Right renal cortex interstitium (tissue), 3 donors: ENCODE results near the gene UGT1A10. TPM values are rescaled to one million over a fixed set of nuclear protein-coding genes. Genes with fewer than 3 reads are reported as not detected.
"Not testable (repeated sequence)": the region's sequence is repeated elsewhere in the genome, so short reads cannot be mapped to it uniquely, and the experiment has no call there.

Experiments
- DNase-seq, 3 donors: peaks; one replicate each; pipeline ENCODE4 v3.0.0-alpha.2; 2013; ENCODE audit warnings: low read depth in 3 of 3, low spot score in 2 of 3
- polyA plus RNA-seq, 3 donors: library from polyadenylated mRNA; unstranded; fragments of 120-200 nt; gene quantifications; one replicate each; pipeline ENCODE4 v1.2.1, GENCODE V29; 2013; ENCODE audit not compliant: insufficient read length in 3 of 3

The UGT1A10 gene
- not detected for polyA plus RNA-seq

- not testable (repeated sequence) for DNase-seq
Measured at GRCh38 chr2:233636306-233636705, at the start of gene UGT1A10. TSS of gene UGT1A10 (plus strand) at chr2:233636448. CDS start at chr2:233636523, 75 bp downstream.

GRCh38 chr2:233588400-233588799, 47.8 kb upstream of the UGT1A10 start:
- DNase-seq = no peak

GRCh38 chr2:233592706-233593105, 43.5 kb upstream of the UGT1A10 start:
- DNase-seq = not testable (repeated sequence)

- DNase-seq = no peak
Measured at GRCh38 chr2:233593201-233593600, 43.0 kb upstream of the UGT1A10 start.

- DNase-seq = no peak
Measured at GRCh38 chr2:233597522-233597921, 38.7 kb upstream of the UGT1A10 start.

GRCh38 chr2:233598952-233599351, 37.3 kb upstream of the UGT1A10 start:
- DNase-seq = no peak

GRCh38 chr2:233600386-233600785, 35.9 kb upstream of the UGT1A10 start:
- DNase-seq = no peak

GRCh38 chr2:233602076-233602475, 34.2 kb upstream of the UGT1A10 start:
- no peak for DNase-seq

- DNase-seq = no peak
Measured at GRCh38 chr2:233603520-233603919, 32.7 kb upstream of the UGT1A10 start.

- no peak for DNase-seq
Measured at GRCh38 chr2:233604826-233605225, 31.4 kb upstream of the UGT1A10 start.

GRCh38 chr2:233605680-233606079, 30.6 kb upstream of the UGT1A10 start:
- no peak for DNase-seq

- DNase-seq = no peak
Measured at GRCh38 chr2:233611284-233611683, 25.0 kb upstream of the UGT1A10 start.

- DNase-seq = not testable (repeated sequence)
Measured at GRCh38 chr2:233617476-233617875, 18.8 kb upstream of the UGT1A10 start, which contains the start of gene UGT1A8. TSS of gene UGT1A8 (plus strand) at chr2:233617633. CDS start at chr2:233617708, 75 bp downstream.

GRCh38 chr2:233620204-233620603, 16.0 kb upstream of the UGT1A10 start:
- DNase-seq = no peak

GRCh38 chr2:233621863-233622262, 14.4 kb upstream of the UGT1A10 start:
- not testable (repeated sequence) for DNase-seq

- DNase-seq = no peak
Measured at GRCh38 chr2:233627331-233628025, 8.8 kb upstream of the UGT1A10 start.

GRCh38 chr2:233638836-233639235, 2.6 kb downstream of the UGT1A10 start:
- DNase-seq = no peak

- no peak for DNase-seq
Measured at GRCh38 chr2:233639860-233640259, 3.6 kb downstream of the UGT1A10 start.

GRCh38 chr2:233643128-233643527, 6.9 kb downstream of the UGT1A10 start:
- DNase-seq = no peak

- DNase-seq = not testable (repeated sequence)
Measured at GRCh38 chr2:233646033-233646432, 9.8 kb downstream of the UGT1A10 start.

GRCh38 chr2:233650981-233651380, 14.7 kb downstream of the UGT1A10 start:
- no peak for DNase-seq

GRCh38 chr2:233651430-233651829, 15.2 kb downstream of the UGT1A10 start:
- DNase-seq = no peak

- no peak for DNase-seq
Measured at GRCh38 chr2:233654501-233654900, 18.3 kb downstream of the UGT1A10 start.
